ENCODE measurements around the gene SP1.

DNA sequence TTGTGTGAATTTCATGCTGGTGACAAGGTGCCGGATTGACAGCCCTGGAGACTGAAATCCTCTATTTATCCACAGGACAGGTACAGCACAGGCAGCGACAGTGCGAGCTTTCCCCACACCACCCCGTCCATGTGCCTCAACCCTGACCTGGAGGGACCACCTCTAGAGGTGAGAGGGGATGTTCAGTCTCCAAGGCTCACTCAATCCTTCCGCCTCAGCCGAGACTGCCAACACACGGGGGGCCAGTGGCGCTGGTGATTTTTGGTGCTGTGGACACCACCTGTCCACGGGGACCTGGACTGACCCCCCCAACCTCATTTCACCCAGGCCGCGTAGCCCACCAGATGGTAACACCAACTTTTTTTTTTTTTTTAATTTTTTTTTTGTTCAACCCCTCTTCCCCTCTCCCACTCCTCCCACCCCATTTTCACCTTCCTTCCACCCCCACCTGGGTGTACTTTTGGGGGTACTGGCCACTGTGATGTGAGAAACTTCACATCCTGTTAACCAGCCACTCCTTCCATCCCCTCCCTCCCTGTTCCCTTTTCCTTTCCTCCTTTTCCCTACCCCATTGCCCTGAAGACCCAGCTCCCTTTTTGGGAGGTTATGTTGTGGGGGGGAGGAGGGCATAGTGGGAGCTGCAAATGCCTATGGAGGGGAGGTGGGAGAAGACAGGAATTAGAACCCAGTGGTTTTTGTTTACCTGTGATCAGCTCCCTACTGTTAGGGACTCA lies 84.9 kb downstream of the SP1 start:
- TF ChIP-seq CTCF (IDR thresholded peaks at IDR 0.05; ENCODE audit: low read length) (no peak), EZH2 (IDR thresholded peaks at IDR 0.05; ENCODE audit: borderline replicate concordance, low read length) (no peak)
